Prostate gland (tissue), 2 donors: ENCODE data around the gene KLF16. TPM values are rescaled to one million over a fixed set of nuclear protein-coding genes. Genes with fewer than 3 reads are reported as not detected.

Experiments used
- DNase-seq: peaks from one replicate; pipeline ENCODE4 v3.0.0-alpha.2; 2019; ENCODE audit warnings: low spot score
- H3K27ac ChIP-seq, 2 donors: fragments of 200-600 bp; sonication (generic); 2 replicates each; pipeline ENCODE4 v1.5.1; 2017 to 2019
- H3K27me3 ChIP-seq: fragments of 200-600 bp; sonication (generic); replicated peaks from 2 replicates; pipeline ENCODE4 v1.5.1; 2019; ENCODE audit not compliant: insufficient read depth
- H3K36me3 ChIP-seq, 2 donors: fragments of 200-600 bp; sonication (generic); 1 replicate in 1 of 2; 2 replicates in 1 of 2; pipeline versions ENCODE4 v1.5.1 to v1.8.1; 2017 to 2019
- H3K4me1 ChIP-seq: fragments of 200-600 bp; sonication (generic); replicated peaks from 2 replicates; pipeline ENCODE4 v1.5.1; 2019
- H3K4me3 ChIP-seq, 2 donors: fragments of 200-600 bp; sonication (generic); 2 replicates each; pipeline ENCODE4 v1.5.1; 2017 to 2019
- H3K9me3 ChIP-seq: fragments of 200-600 bp; sonication (generic); 2 replicates; pipeline ENCODE4 v1.5.1; 2017
- CTCF ChIP-seq, 4 experiments: fragments of 200-600 bp in 2 of 4; fragments of 450-650 bp in 2 of 4; sonication (generic) in 2 of 4; IDR thresholded peaks; 1 replicate in 3 of 4; 2 replicates in 1 of 4; pipeline ENCODE4 v1.5.1; 2016 to 2019; ENCODE audit warnings: antibody characterized with exemption in 4 of 4, mild to moderate bottlenecking in 2 of 4, moderate library complexity in 2 of 4
- POLR2A ChIP-seq: fragments of 450-650 bp; IDR thresholded peaks from one replicate; pipeline ENCODE4 v1.6.1; 2016; ENCODE audit warnings: antibody characterized with exemption, mild to moderate bottlenecking
- POLR2AphosphoS5 ChIP-seq: sonication (generic); formaldehyde crosslinking; IDR thresholded peaks from one replicate; pipeline ENCODE4 v1.6.1; 2017; ENCODE audit warnings: antibody characterized with exemption
- WGBS: methylation state at CpG from one replicate; pipeline ENCODE4 v1.1.5; 2018; 5-methylcytosine and 5-hydroxymethylcytosine counted together
- intact Hi-C: fragments of 100-400 bp; cut with DNase I; formaldehyde crosslinking; loops from one replicate; pipeline ENCODE4 v1.14.2; 2022
- total RNA-seq, 2 donors: library from RNA; depleted of rRNA; stranded (reverse); fragments of >200 nt; gene quantifications; one replicate each; pipeline ENCODE4 v1.1.0, GENCODE V29; 2016

Gene KLF16
- total RNA-seq, 2 donors from 2014 or later: 8.4 to 22.8 TPM

- Histone ChIP-seq H3K9me3 (no peaks in the 10 kb centered on the region), H3K27me3 (no peaks in the 10 kb centered on the region), H3K27ac (peak within 1 kb of the TSS; percentile 92), H3K36me3 (no peaks in the 10 kb centered on the region), H3K4me3 (peak within 1 kb of the TSS; percentile 59 to 83), H3K4me1 (peaks cover 15% of the 10 kb centered on the region)
- peak; percentile 99 for DNase-seq
- under 1% methylated on average over 29 of the region's 92 CpGs for WGBS
- intact Hi-C loops: no loop called here
- TF ChIP-seq CTCF (IDR thresholded peaks at IDR 0.05) (peak in 1 of 4 experiments; percentile 37), POLR2AphosphoS5 (peak; percentile 96), POLR2A (peak; percentile 95)
Observed at GRCh38 chr19:1905110-1905862, 41.9 kb upstream of the KLF16 start, which contains the start of the genes ADAT3 and SCAMP4. Gene ADAT3, plus strand, starts transcription at chr19:1905399. Its CDS starts 6,649 bp downstream, at chr19:1912048. Gene SCAMP4, plus strand, starts transcription at chr19:1905399. Its CDS starts 9,621 bp downstream, at chr19:1915020.

- 30% methylated on average over 8 of the region's 8 CpGs for WGBS
- H3K4me3 ChIP-seq: peak overlapping the region; percentile 59 to 83
Observed at GRCh38 chr19:1904860-1905109, 41.4 kb upstream of the KLF16 start.

GRCh38 chr19:1902923-1903322, 39.5 kb upstream of the KLF16 start:
- peaks cover 10% of the 10 kb centered on the region for H3K4me1 ChIP-seq
- TF ChIP-seq POLR2A: no peak
- no peak for TF ChIP-seq CTCF (IDR thresholded peaks at IDR 0.05)
- TF ChIP-seq POLR2AphosphoS5: no peak
- no peaks in the 10 kb centered on the region for H3K27me3 ChIP-seq
- no peak for DNase-seq
- no peaks in the 10 kb centered on the region for H3K36me3 ChIP-seq
- intact Hi-C loops: no loop called here
- H3K4me3 ChIP-seq: no peak overlapping the region
- WGBS: 63% methylated on average over 6 of the region's 6 CpGs
- H3K27ac ChIP-seq: no peak overlapping the region
- H3K9me3 ChIP-seq: no peaks in the 10 kb centered on the region

More at GRCh38 chr19:1904860-1905109, 41.4 kb upstream of the KLF16 start:
- H3K27me3 ChIP-seq: no peaks in the 10 kb centered on the region
- no peak for DNase-seq
- no peaks in the 10 kb centered on the region for H3K9me3 ChIP-seq
- no peaks in the 10 kb centered on the region for H3K36me3 ChIP-seq
- peak overlapping the region; percentile 92 for H3K27ac ChIP-seq
- H3K4me1 ChIP-seq: peaks cover 15% of the 10 kb centered on the region
- no peak for TF ChIP-seq CTCF (IDR thresholded peaks at IDR 0.05)
- TF ChIP-seq POLR2A: no peak
- TF ChIP-seq POLR2AphosphoS5: no peak
- intact Hi-C loops: no loop called here

GRCh38 chr19:1901940-1902404, 38.6 kb upstream of the KLF16 start:
- intact Hi-C loops: no loop called here
- Histone ChIP-seq H3K9me3 (no peaks in the 10 kb centered on the region), H3K27me3 (no peaks in the 10 kb centered on the region), H3K27ac (no peak overlapping the region), H3K4me3 (no peak overlapping the region), H3K4me1 (peaks cover 4% of the 10 kb centered on the region), H3K36me3 (no peaks in the 10 kb centered on the region)
- no peak for DNase-seq
- TF ChIP-seq POLR2A (no peak), POLR2AphosphoS5 (no peak), CTCF (IDR thresholded peaks at IDR 0.05) (no peak)
- 89% methylated on average over 16 of the region's 16 CpGs for WGBS

- DNase-seq: no peak
- Histone ChIP-seq H3K4me1 (no peaks in the 10 kb centered on the region), H3K27ac (no peak overlapping the region), H3K9me3 (no peaks in the 10 kb centered on the region), H3K36me3 (no peaks in the 10 kb centered on the region), H3K27me3 (no peaks in the 10 kb centered on the region), H3K4me3 (no peak overlapping the region)
- intact Hi-C loops: no loop called here
- TF ChIP-seq POLR2AphosphoS5 (no peak), CTCF (IDR thresholded peaks at IDR 0.05) (no peak), POLR2A (no peak)
- WGBS: 94% methylated on average over 13 of the region's 13 CpGs
Observed at GRCh38 chr19:1896508-1896907, 33.1 kb upstream of the KLF16 start.
